Myometrial cell (primary cell): ENCODE measurements around the gene BICDL1. TPM values are rescaled to one million over a fixed set of nuclear protein-coding genes. Genes with fewer than 3 reads are reported as not detected.

Source experiments
- total RNA-seq: library from RNA; depleted of rRNA; stranded (reverse); fragments of >200 nt; gene quantifications from 2 replicates; pipeline ENCODE4 v1.2.3, GENCODE V29; 2015

Gene BICDL1, protein sequence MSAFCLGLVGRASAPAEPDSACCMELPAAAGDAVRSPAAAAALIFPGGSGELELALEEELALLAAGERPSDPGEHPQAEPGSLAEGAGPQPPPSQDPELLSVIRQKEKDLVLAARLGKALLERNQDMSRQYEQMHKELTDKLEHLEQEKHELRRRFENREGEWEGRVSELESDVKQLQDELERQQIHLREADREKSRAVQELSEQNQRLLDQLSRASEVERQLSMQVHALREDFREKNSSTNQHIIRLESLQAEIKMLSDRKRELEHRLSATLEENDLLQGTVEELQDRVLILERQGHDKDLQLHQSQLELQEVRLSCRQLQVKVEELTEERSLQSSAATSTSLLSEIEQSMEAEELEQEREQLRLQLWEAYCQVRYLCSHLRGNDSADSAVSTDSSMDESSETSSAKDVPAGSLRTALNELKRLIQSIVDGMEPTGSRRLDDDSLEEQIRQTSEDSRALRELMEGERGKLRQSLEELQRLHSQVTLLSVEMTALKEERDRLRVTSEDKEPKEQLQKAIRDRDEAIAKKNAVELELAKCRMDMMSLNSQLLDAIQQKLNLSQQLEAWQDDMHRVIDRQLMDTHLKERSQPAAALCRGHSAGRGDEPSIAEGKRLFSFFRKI
- not detected in 2 replicates for total RNA-seq

DNA sequence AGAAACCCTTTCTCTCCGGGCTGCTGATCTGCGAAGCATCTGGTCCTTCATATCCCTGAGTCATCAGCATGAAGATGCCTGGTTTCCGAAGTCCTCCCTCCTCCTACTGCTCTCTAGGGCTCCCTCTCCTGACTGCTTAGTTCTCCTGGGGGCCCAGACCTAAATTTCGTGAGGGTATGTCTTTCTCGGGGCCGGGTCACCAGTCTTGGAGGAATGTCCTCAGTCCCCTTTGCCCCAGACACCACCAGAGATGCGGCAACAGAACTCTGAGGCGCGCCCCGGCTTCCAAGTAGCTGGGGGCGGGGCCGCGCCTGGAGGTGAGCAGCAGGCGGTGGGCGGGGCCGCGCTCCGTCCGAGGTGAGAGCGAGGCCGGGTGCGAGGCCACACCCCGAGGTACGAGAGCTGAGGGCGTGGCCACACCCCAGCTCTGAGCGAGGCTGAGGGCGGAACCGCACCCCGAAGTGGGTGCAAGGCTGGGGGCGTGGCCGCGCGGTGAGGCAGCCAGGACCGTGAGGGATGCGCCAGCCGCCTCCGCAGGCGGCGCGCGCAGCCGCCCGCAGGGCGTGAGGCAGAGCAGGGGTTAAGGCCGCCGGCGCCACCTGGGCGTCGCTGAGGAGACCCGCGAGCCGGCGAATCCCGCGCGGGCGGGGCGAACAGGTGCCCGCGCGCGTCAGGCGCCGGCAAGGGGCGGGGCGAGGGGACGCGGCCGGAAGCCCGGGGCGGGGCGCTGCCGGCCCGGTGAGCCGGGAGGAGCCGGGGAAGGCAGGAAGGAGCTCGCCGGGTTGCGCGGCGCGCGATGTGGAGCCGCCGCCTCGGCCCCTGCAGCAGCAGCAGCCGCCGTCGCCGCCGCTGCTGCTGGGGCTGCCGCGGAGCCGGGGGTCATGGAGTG lies at the start of gene BICDL1:
Gene BICDL1 (plus strand): TSS at position 765 of the 889 bp plus-strand sequence. CDS start 633 bp downstream, outside the sequence.

DNA sequence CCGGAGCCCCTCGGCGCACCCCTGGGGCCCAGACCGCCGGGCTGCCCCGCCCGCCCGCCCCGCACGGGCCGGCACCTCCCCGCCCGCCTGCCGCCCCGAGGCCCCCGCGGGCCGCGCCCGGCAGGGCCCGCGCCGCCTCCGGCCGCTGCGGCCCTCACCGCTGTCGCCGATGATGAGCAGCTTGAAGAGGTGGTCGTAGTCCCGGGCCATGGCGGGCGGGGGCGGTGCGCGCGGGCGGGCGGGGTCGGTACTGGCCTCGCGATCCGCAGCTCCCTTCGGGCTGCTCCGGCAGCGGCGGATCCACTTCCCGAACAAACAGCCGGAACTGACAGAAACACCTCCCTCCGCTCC lies 127.4 kb downstream of the BICDL1 start, which contains the start of gene RAB35:
Gene RAB35 (minus strand): TSS at position 313 of the 351 bp plus-strand sequence. CDS start 103 bp downstream, at position 210.

Other genes starting within 250 kb of the BICDL1 start
- 22.8 and 26.8 TPM in 2 replicates for gene CIT, start 111.9 kb upstream of the BICDL1 start, total RNA-seq
- gene RAB35, start 127.5 kb downstream of the BICDL1 start, total RNA-seq: 34.6 and 35.7 TPM in 2 replicates
- gene GCN1, start 205.5 kb downstream of the BICDL1 start, total RNA-seq: 68.3 and 74.4 TPM in 2 replicates
- 5,194 and 5,943 TPM in 2 replicates for gene RPLP0, start 211.9 kb downstream of the BICDL1 start, total RNA-seq